NCI-H2171 (cell line): Measurements from ENCODE around the gene LARGE1.
"Not testable (repeated sequence)": the region's sequence is repeated elsewhere in the genome, so short reads cannot be mapped to it uniquely, and the experiment has no call there.

Source experiments
- DNase-seq: peaks from one replicate; lab custom pipeline; 2025; lab: John Stamatoyannopoulos, UW

Gene LARGE1

GRCh38 chr22:33421859-33422258, 498.4 kb downstream of the LARGE1 start:
- DNase-seq = no peak

GRCh38 chr22:33418484-33418883, 501.8 kb downstream of the LARGE1 start:
- DNase-seq = no peak

DNA sequence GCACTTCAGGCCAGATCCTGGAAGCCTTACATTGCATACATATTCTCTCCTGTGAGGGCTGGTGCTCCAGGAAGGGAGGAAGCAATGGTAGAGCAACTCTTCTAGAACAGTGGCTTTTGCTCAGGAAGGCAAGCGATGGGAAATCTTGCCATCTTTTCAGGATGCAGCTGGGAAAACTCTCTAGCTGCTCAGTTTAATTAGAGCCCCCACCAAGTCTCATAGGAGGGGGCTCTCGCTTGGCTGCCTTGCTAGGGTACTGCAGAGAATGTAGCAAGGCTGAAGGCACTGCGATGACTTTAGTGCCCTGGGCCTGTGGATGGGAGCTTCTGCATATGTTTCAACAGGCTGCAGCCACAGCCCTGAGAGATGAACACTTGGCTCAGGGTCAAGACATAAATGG, 504.9 kb downstream of the LARGE1 start:
- no peak for DNase-seq

GRCh38 chr22:33409079-33409478, 511.2 kb downstream of the LARGE1 start:
- DNase-seq = no peak

GRCh38 chr22:33405194-33405593, 515.1 kb downstream of the LARGE1 start:
- DNase-seq = no peak

GRCh38 chr22:33404723-33405122, 515.6 kb downstream of the LARGE1 start:
- DNase-seq = no peak

- DNase-seq = no peak
Measured at GRCh38 chr22:33402325-33402724, 518.0 kb downstream of the LARGE1 start.

- DNase-seq = peak; percentile 33
Measured at GRCh38 chr22:33401291-33401690, 519.0 kb downstream of the LARGE1 start.

DNA sequence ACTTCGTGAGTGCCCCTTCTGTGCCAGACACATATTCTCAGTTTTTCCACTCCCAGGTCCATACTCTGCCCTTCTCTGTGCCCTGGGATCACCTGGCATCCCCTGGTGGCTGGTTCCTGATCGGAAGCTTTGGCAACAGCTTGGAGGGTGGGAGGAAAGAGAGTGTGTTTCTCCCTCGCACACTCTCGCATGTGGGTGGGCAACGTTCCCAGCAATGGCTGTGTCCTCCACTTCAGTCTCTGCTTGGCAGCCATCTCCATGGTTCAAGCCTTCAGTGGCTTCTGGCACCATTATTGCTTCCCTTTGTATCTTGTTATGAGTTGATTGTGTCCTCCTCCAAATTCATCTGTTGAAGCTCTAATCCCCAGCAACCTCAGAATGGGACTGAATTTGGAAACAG, 519.4 kb downstream of the LARGE1 start:
- DNase-seq = no peak

DNA sequence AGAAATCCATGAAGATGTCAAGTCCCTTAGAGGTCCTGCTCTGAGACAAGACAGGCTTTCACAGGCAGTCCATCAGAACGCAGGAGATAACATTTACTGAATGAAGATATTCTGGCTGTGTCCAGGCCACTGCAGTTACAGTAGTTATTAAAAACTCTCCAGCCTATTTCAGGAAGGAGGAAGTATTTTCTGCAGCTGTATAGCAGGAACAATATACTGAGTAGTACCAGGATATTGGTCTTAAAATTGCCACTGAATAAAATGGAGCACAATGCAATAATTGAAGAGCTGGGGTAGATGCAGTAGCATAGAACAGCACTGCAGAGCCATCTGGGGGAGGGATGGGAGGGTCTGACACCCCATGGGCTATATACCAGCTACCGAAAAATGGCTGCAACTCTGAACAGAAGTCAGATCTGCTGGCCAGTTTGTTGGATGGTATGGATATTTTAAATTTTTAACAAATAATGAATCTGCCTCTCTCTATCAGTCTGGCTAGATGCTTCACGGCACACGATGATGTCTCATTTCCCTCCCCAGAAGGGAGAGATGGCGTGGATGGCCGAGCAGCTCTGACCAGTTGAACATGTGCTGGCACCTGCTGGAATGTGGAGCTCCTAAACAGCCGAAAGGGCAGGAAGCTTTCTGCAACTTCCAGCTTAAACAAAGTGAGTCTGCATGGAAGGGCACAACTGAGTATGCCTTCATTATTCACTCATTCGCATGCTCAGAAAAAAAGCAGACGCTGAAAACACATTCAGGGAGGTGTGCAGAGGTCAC, 520.0 kb downstream of the LARGE1 start:
- no peak for DNase-seq

- no peak for DNase-seq
Measured at GRCh38 chr22:33397381-33397907, 522.8 kb downstream of the LARGE1 start.

DNA sequence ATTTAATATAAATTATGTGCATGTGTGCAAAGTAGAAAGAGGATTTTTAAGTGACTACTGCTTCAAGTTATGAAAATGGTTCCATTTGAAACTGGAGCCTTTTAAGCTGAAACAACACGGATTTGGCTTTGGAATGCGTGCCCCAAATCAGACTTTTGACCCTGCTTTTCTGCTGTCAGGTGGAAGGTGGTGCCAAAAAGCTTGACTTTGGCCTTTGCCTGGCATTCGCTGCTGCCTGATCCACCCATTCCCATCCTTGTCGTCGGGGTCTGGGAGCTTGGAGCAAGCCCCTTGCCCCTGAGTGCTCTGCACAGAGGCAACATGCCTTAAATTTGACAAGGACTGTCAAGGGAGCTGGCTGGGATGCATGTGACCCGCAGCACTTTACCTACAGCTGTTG, 526.8 kb downstream of the LARGE1 start:
- no peak for DNase-seq

- DNase-seq = no peak
Measured at GRCh38 chr22:33391298-33391697, 529.0 kb downstream of the LARGE1 start.

- DNase-seq = peak; percentile 17
Measured at GRCh38 chr22:33389936-33390335, 530.3 kb downstream of the LARGE1 start.

DNA sequence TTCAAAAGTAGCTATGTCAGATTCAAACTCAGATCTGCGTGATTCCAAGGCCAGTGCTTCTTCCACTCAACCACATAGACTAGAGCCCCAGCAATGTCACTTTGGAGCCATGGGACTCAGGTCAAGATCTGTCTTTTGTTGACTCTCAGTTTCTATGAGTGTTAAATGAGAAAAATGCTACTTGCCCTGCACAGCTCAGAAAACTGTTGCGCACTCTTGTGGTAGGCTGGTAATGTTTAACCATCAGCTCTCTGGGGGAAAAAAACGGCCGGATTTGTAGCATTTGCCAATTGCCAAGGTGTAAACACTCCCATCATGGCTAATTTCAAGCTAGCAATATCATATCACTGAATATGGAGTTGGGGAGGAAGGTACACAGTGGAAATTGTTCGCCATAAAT, 534.0 kb downstream of the LARGE1 start:
- no peak for DNase-seq

DNA sequence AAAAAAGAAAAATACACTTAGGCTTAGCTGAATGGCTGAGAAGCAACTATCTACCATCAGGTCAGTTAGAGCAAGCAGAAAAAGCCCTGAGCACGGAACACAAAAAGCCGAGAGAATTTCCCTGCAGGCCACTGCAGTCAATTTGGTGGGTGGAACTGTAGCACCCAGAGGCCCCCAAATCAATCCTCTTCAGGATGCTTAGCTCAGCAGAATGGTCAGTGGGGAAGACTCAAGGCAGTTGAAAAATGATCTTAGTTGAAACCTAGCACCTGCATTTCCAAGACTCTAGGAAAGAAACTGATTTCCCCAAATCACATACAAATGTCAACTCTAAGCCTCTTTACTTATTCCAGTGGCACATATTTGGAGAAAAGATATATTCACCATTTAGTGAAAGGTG, 534.7 kb downstream of the LARGE1 start:
- DNase-seq = no peak

GRCh38 chr22:33382436-33382835, 537.8 kb downstream of the LARGE1 start:
- no peak for DNase-seq

DNA sequence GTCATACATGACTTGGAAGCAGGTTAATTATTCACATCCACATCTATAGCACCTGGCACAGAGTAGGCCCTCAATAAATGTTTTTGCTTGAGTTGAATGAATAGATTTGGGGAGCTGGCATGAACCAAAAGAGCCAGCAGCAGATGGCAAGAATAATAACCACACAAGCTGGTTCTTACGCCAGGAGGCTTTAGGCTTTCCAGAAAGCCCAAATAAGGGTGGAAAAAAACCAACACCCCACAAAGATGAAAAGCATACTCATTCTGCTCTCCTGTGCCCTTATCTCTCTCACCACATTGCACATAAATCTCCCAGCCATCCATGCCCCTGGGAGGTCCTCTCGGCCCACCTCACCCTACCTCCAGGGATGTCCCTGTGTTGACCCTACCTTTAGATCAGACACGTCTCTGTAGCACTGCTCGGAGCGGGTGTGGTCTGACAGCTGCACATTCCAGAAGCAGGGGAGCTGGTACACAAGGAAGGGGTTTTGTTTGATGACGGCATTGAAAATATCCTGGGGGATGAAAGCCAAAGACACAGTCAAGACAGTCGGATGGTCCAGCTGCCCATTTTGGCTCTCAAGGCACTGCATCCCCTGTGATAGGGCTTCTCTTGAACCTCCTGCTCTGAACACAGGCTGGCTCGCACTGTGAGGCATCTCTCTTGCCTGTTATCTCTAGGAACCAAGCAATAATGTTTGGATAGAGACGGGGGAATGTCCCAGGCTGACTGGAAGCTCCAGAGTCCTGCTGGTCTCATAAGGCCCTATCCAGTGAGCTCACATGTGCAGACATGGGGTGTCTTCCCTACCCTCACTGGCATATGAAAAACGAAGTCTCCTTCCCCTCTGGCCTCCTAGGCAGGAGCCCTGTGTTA, 538.5 kb downstream of the LARGE1 start:
- DNase-seq = no peak

DNA sequence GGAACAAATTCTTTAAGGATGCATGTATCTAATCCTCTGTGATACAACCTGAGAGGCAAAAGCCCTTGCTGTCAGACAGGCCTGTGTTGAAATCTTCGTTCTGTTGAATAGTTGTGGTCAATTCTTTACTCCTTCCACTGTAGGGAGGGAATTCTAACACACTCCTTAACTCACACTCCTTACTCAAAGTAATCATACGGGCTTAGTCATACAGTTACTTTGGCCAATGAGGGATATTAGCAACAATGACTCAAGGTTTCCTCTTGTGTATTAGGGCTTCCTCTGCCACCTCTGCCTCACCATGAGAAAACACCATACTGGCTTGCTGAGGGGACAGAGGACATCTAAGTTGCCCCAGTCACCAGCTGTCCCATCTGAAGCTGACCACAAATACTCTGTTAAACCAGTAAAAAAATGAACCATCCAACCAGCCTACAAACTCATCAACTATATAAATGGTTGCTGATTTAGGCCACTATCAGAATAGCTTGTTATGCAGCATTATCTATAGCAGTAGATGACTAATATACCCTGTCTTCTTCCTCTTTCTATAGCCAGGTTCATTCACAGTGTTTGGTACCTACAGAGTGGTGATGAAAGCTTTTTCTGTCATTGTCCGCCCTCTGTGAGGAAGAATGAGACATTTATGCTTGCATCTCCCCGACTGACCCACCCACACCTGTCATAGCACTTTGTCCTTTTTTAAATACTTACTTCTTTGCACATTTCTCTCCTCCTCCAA, 539.3 kb downstream of the LARGE1 start:
- no peak for DNase-seq

DNA sequence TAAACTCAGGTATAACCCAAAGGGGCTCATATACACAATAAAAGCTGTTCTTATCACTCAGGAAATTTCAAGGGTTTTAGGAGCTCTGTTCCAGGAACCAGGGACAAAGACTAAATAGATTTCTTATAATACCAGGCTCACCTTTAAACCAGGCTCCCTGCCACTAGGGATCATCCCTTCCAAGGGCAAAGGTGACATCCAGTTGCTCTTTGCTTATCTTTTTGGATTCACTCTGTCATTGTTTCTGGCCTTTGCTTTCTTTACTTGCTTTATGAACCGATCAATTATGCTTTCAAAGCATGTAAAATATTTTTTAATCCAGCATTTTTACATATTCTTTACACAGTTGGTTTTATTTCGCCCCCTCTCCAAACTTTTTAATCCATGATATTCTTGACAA, 540.4 kb downstream of the LARGE1 start:
- no peak for DNase-seq

DNA sequence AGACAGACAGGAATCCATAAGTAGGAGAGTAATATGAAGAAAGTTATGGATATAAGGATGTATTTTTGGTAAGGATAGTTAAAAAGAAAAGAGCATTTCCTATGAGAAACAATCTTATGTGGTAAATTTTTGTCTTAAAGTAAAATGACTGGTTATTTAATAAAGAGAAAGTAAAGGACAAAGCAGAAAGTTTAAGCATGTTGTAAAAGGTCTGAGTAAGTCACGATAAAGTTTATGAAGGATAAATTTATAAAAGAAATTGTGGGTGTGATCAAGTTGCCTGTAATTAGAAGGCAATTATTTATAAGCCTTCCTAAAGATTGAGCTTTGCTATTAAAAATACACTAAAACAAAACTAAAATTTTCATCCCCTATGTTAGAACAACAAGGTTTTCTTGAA, 547.4 kb downstream of the LARGE1 start:
- DNase-seq = no peak

DNA sequence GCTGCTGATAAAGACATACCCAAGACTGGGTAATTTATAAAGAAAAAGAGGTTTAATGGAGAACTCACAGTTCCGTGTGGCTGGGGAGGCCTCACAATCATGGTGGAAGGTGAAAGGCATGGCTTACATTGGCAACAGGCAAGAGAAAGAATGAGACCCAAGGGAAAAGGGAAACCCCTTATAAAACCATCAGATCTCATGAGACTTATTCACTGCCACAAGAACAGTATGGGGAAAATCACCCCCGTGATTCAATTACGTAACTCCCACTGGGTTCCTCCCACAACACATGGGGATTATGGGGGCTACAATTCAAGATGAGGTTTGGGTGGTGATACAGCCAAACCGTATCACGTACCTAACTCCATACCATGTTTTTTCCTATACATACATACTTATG, 557.0 kb downstream of the LARGE1 start:
- not testable (repeated sequence) for DNase-seq
